HCT116 (cell line): ENCODE results near the gene KRTAP5-5. TPM values are rescaled to one million over a fixed set of nuclear protein-coding genes. Genes with fewer than 3 reads are reported as not detected.

Experiments
- CBX3 ChIP-seq: IDR thresholded peaks from 2 replicates; pipeline ENCODE4 v1.6.1; 2012; ENCODE audit warnings: low read depth
- CEBPB ChIP-seq: IDR thresholded peaks from 2 replicates; pipeline ENCODE4 v1.6.1; 2012; ENCODE audit warnings: low read depth
- CTCF ChIP-seq, 3 experiments: fragments of 200-600 bp in 1 of 3; sonication (generic) in 1 of 3; IDR thresholded peaks in 2 of 3; conservative IDR thresholded peaks in 1 of 3; 2 replicates each; pipeline ENCODE4 v1.5.1; 2012 to 2017; ENCODE audit warnings: low read depth in 2 of 3, low read length in 2 of 3, antibody characterized with exemption in 1 of 3, borderline replicate concordance in 1 of 3, control low read depth in 1 of 3, mild to moderate bottlenecking in 1 of 3, mixed read lengths in 1 of 3, mixed run types in 1 of 3, moderate library complexity in 1 of 3; ENCODE audit not compliant: insufficient read depth in 1 of 3
- POLR2A ChIP-seq: IDR thresholded peaks from 2 replicates; pipeline ENCODE4 v1.7.0; 2011; ENCODE audit warnings: borderline replicate concordance; ENCODE audit not compliant: insufficient read depth, insufficient read length; ENCODE audit errors: extremely low read depth
- POLR2AphosphoS5 ChIP-seq: IDR thresholded peaks from 2 replicates; pipeline ENCODE4 v1.6.1; 2011; ENCODE audit warnings: mild to moderate bottlenecking, low read depth, low read length, moderate library complexity
- REST ChIP-seq: IDR thresholded peaks from 2 replicates; pipeline ENCODE4 v1.6.1; 2012; ENCODE audit warnings: low read depth
- SIN3A ChIP-seq: IDR thresholded peaks from 2 replicates; pipeline ENCODE4 v1.6.1; 2012; ENCODE audit warnings: low read depth
- SP1 ChIP-seq: IDR thresholded peaks from 2 replicates; pipeline ENCODE4 v1.6.1; 2012; ENCODE audit warnings: low read depth
- TCF7L2 ChIP-seq: IDR thresholded peaks from 2 replicates; pipeline ENCODE4 v1.7.0; 2011; ENCODE audit warnings: borderline replicate concordance, inconsistent platforms; ENCODE audit not compliant: insufficient read depth, insufficient read length; ENCODE audit errors: extremely low read depth
- ZFX ChIP-seq: fragments of 450-650 bp; IDR thresholded peaks from 2 replicates; pipeline ENCODE4 v1.6.1; 2017
- ZNF274 ChIP-seq: fragments of 200-500 bp; sonication (Bioruptor generic); IDR thresholded peaks from 2 replicates; pipeline ENCODE4 v1.6.1; 2014; ENCODE audit warnings: mild to moderate bottlenecking, low read depth, low read length, inconsistent platforms
- total RNA-seq: library from RNA; stranded (reverse); gene quantifications from one replicate; pipeline ENCODE4 v1.2.1, GENCODE V29; 2021; ENCODE audit not compliant: unreplicated experiment

Gene KRTAP5-5
- total RNA-seq, 1 experiment from 2014 or later: not detected

DNA sequence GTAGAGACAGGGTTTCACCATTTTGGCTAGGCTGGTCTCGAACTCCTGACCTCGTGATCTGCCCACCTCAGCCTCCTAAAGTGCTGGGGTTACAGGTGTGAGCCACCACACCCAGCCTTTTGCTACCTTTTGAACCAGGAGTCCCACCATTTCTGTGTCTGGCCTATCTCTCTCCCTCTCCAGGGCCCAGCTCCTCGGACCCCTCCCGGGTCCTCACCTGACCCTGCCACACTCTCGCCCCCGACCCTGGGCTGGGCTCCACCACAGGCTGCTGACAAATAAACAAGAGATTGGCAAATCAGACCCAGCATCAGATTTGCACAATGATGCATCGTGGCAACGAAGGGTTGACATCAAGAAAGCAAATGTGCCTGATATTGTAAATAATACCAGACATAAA, 8.8 kb downstream of the KRTAP5-5 start (continued):
- no peak for TF ChIP-seq REST
- no peak for TF ChIP-seq POLR2AphosphoS5
- no peak for TF ChIP-seq TCF7L2
- TF ChIP-seq SP1: no peak
- no peak for TF ChIP-seq CEBPB
- no peak for TF ChIP-seq ZFX
- TF ChIP-seq ZNF274: no peak
- TF ChIP-seq SIN3A: no peak
- TF ChIP-seq CTCF (IDR thresholded peaks at IDR 0.05 in 2 of 3, conservative IDR thresholded peaks at IDR 0.05 in 1 of 3; ENCODE audit: borderline replicate concordance in 1 of 3, insufficient read depth in 1 of 3, low read depth in 2 of 3, low read length in 2 of 3): no peak
- no peak for TF ChIP-seq CBX3
- no peak for TF ChIP-seq POLR2A
